HG03025 (cell line): ENCODE data around the gene MACROD2.
"Not testable (repeated sequence)": the region's sequence is repeated elsewhere in the genome, so short reads cannot be mapped to it uniquely, and the experiment has no call there.

Experiments used
- ATAC-seq: cut with Tn5 transposase; IDR thresholded peaks from one replicate; pipeline ENCODE4 v1.9.1; 2021; ENCODE audit warnings: mild to moderate bottlenecking, moderate library complexity; ENCODE audit not compliant: unreplicated experiment, low FRiP score

The MACROD2 gene

GRCh38 chr20:15319439-15319838, 1324.1 kb downstream of the MACROD2 start:
- no peak for ATAC-seq

GRCh38 chr20:15320941-15321340, 1325.6 kb downstream of the MACROD2 start:
- ATAC-seq: no peak

GRCh38 chr20:15327123-15327522, 1331.8 kb downstream of the MACROD2 start:
- ATAC-seq: no peak

- ATAC-seq: no peak
These were observed 1332.8 kb downstream of the MACROD2 start for GRCh38 chr20:15328084-15328483.

GRCh38 chr20:15332711-15333160, 1337.4 kb downstream of the MACROD2 start:
- peak; percentile 85 for ATAC-seq

- ATAC-seq: peak; percentile 54
These were observed 1337.9 kb downstream of the MACROD2 start for GRCh38 chr20:15333170-15333569.

- ATAC-seq: no peak
These were observed 1340.7 kb downstream of the MACROD2 start for GRCh38 chr20:15336011-15336410.

- ATAC-seq: no peak
These were observed 1341.2 kb downstream of the MACROD2 start for GRCh38 chr20:15336536-15336935.

GRCh38 chr20:15339264-15339663, 1343.9 kb downstream of the MACROD2 start:
- no peak for ATAC-seq

- ATAC-seq: no peak
These were observed 1347.7 kb downstream of the MACROD2 start for GRCh38 chr20:15342991-15343523.

- no peak for ATAC-seq
These were observed 1350.0 kb downstream of the MACROD2 start for GRCh38 chr20:15345287-15345686.

GRCh38 chr20:15346657-15347280, 1351.5 kb downstream of the MACROD2 start:
- ATAC-seq: no peak

GRCh38 chr20:15359056-15359455, 1363.7 kb downstream of the MACROD2 start:
- ATAC-seq: no peak

- no peak for ATAC-seq
These were observed 1367.5 kb downstream of the MACROD2 start for GRCh38 chr20:15362849-15363248.

GRCh38 chr20:15364781-15365180, 1369.5 kb downstream of the MACROD2 start:
- no peak for ATAC-seq

GRCh38 chr20:15370370-15370769, 1375.1 kb downstream of the MACROD2 start:
- no peak for ATAC-seq

- ATAC-seq: no peak
These were observed 1379.4 kb downstream of the MACROD2 start for GRCh38 chr20:15374682-15375081.

GRCh38 chr20:15375836-15376235, 1380.5 kb downstream of the MACROD2 start:
- no peak for ATAC-seq

- ATAC-seq: not testable (repeated sequence)
These were observed 1382.3 kb downstream of the MACROD2 start for GRCh38 chr20:15377603-15378002.

GRCh38 chr20:15378151-15378550, 1382.8 kb downstream of the MACROD2 start:
- ATAC-seq: no peak

- no peak for ATAC-seq
These were observed 1384.5 kb downstream of the MACROD2 start for GRCh38 chr20:15379681-15380296.

GRCh38 chr20:15380770-15381169, 1385.5 kb downstream of the MACROD2 start:
- ATAC-seq: no peak
